HepG2 (cell line): Measurements from ENCODE around the gene MOB4. TPM values are rescaled to one million over a fixed set of nuclear protein-coding genes. Genes with fewer than 3 reads are reported as not detected.

Source experiments
- EHMT2 ChIP-seq: fragments of 200-600 bp; sonication (generic); IDR thresholded peaks from 2 replicates; pipeline ENCODE4 v1.7.0; 2017; ENCODE audit warnings: antibody characterized with exemption, low read depth, low read length, borderline replicate concordance
- ELF4 ChIP-seq: sonication (generic); formaldehyde crosslinking; IDR thresholded peaks from 2 replicates; pipeline ENCODE4 v1.5.0; 2020; ENCODE audit warnings: missing genetic modification reagents, mild to moderate bottlenecking, moderate library complexity, borderline replicate concordance
- FOXC1 ChIP-seq: sonication (generic); formaldehyde crosslinking; IDR thresholded peaks from 2 replicates; pipeline ENCODE4 v1.8.0; 2022; ENCODE audit warnings: mild to moderate bottlenecking, missing genetic modification reagents, borderline replicate concordance
- HNF4A ChIP-seq: sonication (generic); formaldehyde crosslinking; IDR thresholded peaks from 2 replicates; pipeline ENCODE4 v1.4.0; 2020; ENCODE audit warnings: missing genetic modification reagents
- MBNL3 ChIP-seq: fragments of 250-450 bp; sonication (Bioruptor Pico); conservative IDR thresholded peaks from 2 replicates; pipeline ENCODE4 v1.8.0; 2022; ENCODE audit warnings: mild to moderate bottlenecking, inconsistent platforms
- NFYC ChIP-seq: IDR thresholded peaks from 2 replicates; pipeline ENCODE4 v1.6.1; 2016; ENCODE audit warnings: missing genetic modification reagents, missing compliant biosample characterization
- NR2F2 ChIP-seq: IDR thresholded peaks from 2 replicates; pipeline ENCODE4 v1.6.1; 2012; ENCODE audit warnings: low read depth, inconsistent platforms, borderline replicate concordance
- SMC3 ChIP-seq: IDR thresholded peaks from 2 replicates; pipeline ENCODE4 v1.6.1; 2011; ENCODE audit warnings: low read length, improper control_type of control experiment
- ZFY ChIP-seq: sonication (generic); formaldehyde crosslinking; IDR thresholded peaks from 2 replicates; pipeline ENCODE4 v1.4.0; 2020; ENCODE audit warnings: missing genetic modification reagents
- ZNF260 ChIP-seq: sonication (generic); formaldehyde crosslinking; IDR thresholded peaks from 2 replicates; pipeline ENCODE4 v1.4.0; 2020; ENCODE audit warnings: missing genetic modification reagents, low read depth, mild to moderate bottlenecking, borderline replicate concordance
- ZNF282 ChIP-seq: fragments of 450-650 bp; IDR thresholded peaks from 2 replicates; pipeline ENCODE4 v1.6.1; 2018; ENCODE audit not compliant: partially characterized antibody
- ZNF543 ChIP-seq: sonication (generic); formaldehyde crosslinking; IDR thresholded peaks from 2 replicates; pipeline ENCODE4 v1.4.0; 2020; ENCODE audit warnings: mild to moderate bottlenecking, missing genetic modification reagents
- ZNF563 ChIP-seq: sonication (generic); formaldehyde crosslinking; IDR thresholded peaks from 2 replicates; pipeline ENCODE4 v1.8.0; 2022; ENCODE audit warnings: mild to moderate bottlenecking, moderate library complexity, missing genetic modification reagents
- ZNF883 ChIP-seq: sonication (generic); formaldehyde crosslinking; IDR thresholded peaks from 2 replicates; pipeline ENCODE4 v1.5.1; 2020; ENCODE audit warnings: mild to moderate bottlenecking, missing genetic modification reagents; ENCODE audit errors: not compliant biosample characterization
- polyA plus RNA-seq, 8 experiments: library from polyadenylated mRNA; depleted of rRNA in 3 of 8; stranded (reverse) in 7 of 8; unstranded in 1 of 8; fragments of >200 nt; fragmentation: Illumina TruSeq in 4 of 8; extraction: Trizol in 4 of 8; gene quantifications; 2 replicates each; pipeline versions ENCODE4 v1.2.1 to v1.2.3, GENCODE V29; 2011 to 2016; ENCODE audit warnings: low read depth in 4 of 8, missing spikeins in 1 of 8, mixed read lengths in 1 of 8; ENCODE audit not compliant: insufficient read depth in 1 of 8
- total RNA-seq, 5 experiments: library from RNA; depleted of rRNA; stranded (reverse); fragments of >200 nt; fragmentation: Illumina TruSeq; extraction: Trizol; gene quantifications; 2 replicates each; pipeline ENCODE4 v1.2.3, GENCODE V29; 2016; ENCODE audit warnings: low read depth in 1 of 5
- TF ChIP-seq, protein P1 (sequence below): IDR thresholded peaks from 2 replicates; pipeline ENCODE4 v1.6.1; 2016; ENCODE audit warnings: mild to moderate bottlenecking, missing biosample characterization, missing genetic modification reagents
- TF ChIP-seq, protein P2 (sequence below): sonication (generic); formaldehyde crosslinking; conservative IDR thresholded peaks from 2 replicates; pipeline ENCODE4 v1.8.0; 2022; ENCODE audit warnings: missing genetic modification reagents
- TF ChIP-seq, protein P3 (sequence below): sonication (generic); formaldehyde crosslinking; IDR thresholded peaks from 2 replicates; pipeline ENCODE4 v1.4.0; 2020; ENCODE audit warnings: missing genetic modification reagents

Gene MOB4
- total and polyA plus RNA-seq, 2 of the 13 experiments (the other 11 are each of a cell fraction or from before 2014, with no cell fraction given): 35.7 to 38.6 TPM

DNA sequence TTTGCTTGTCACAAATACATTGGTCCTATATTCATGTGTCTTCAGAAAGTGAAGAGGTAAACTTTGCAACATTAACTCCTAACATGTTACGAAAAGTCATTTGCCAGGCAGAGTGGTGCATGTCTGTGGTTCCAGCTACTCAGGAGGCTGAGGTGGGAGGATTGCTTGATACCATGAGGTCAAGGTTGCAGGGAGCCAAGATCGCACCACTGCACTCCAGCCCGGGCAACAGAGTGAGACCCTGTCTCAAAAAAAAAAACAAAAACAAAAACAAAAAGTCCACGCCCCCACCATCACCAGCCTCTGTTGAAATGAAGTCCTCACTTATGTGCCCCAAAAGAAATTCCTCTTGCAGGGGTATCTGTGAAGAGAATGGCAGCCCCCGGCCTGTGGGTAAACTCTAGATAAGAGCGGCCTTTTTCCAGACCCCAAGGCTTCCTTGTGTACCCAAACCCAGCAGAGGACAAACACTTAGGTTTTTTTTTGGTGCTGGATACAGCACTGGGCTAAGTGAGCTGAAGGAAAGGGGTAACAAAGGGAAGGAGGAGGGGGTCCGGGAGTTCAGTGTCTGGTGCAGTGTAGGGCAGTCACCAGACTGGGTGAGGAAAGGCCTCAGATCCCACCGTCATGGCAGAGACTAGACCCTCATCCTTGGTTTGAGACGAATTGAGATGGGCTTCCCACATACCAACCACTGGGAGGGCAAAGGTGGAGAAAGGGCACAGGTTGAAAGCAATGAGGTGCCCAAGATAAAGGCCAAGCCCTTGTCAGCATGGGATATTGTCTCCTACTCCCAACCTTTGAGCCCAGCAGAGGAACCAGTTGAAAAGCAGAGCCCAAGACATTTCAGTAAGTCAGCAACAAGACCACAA, 35.5 kb upstream of the MOB4 start (continued):
- 0 out of 2 replicates have a peak, but pooled peaks have one; percentile 43 for TF ChIP-seq ZNF543 (CRISPR knock-in tag)
- TF ChIP-seq NFYC (CRISPR knock-in tag): no peak
- no peak for TF ChIP-seq ZNF282
- TF ChIP-seq, protein P1, sequence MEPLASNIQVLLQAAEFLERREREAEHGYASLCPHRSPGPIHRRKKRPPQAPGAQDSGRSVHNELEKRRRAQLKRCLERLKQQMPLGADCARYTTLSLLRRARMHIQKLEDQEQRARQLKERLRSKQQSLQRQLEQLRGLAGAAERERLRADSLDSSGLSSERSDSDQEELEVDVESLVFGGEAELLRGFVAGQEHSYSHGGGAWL (CRISPR knock-in tag): no peak
- TF ChIP-seq, protein P2, sequence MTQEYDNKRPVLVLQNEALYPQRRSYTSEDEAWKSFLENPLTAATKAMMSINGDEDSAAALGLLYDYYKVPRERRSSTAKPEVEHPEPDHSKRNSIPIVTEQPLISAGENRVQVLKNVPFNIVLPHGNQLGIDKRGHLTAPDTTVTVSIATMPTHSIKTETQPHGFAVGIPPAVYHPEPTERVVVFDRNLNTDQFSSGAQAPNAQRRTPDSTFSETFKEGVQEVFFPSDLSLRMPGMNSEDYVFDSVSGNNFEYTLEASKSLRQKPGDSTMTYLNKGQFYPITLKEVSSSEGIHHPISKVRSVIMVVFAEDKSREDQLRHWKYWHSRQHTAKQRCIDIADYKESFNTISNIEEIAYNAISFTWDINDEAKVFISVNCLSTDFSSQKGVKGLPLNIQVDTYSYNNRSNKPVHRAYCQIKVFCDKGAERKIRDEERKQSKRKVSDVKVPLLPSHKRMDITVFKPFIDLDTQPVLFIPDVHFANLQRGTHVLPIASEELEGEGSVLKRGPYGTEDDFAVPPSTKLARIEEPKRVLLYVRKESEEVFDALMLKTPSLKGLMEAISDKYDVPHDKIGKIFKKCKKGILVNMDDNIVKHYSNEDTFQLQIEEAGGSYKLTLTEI (CRISPR knock-in tag): no peak
- TF ChIP-seq ZNF260 (CRISPR knock-in tag): no peak
- TF ChIP-seq ZNF883 (CRISPR knock-in tag): no peak
- TF ChIP-seq MBNL3 (CRISPR knock-in tag): no peak
- no peak for TF ChIP-seq ELF4
- TF ChIP-seq, protein P3, sequence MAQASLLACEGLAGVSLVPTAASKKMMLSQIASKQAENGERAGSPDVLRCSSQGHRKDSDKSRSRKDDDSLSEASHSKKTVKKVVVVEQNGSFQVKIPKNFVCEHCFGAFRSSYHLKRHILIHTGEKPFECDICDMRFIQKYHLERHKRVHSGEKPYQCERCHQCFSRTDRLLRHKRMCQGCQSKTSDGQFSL (CRISPR knock-in tag): no peak
- peak; percentile 43 for TF ChIP-seq ZFY
- no peak for TF ChIP-seq SMC3
- TF ChIP-seq HNF4A (CRISPR knock-in tag): 0 out of 2 replicates have a peak, but pooled peaks have one; percentile 20
- peak; percentile 38; the same call in 1 of the 2 replicates for TF ChIP-seq EHMT2
- TF ChIP-seq NR2F2: 0 out of 2 replicates have a peak, but pooled peaks have one; percentile 7
- no peak for TF ChIP-seq ZNF563 (CRISPR knock-in tag)
- TF ChIP-seq FOXC1 (CRISPR knock-in tag): peak; percentile 57; the same call in 1 of the 2 replicates
